SK-N-MC (cell line): ENCODE results near the gene CABLES2.

Experiments used
- EZH2 ChIP-seq: fragments of 200-600 bp; sonication (generic); IDR thresholded peaks from one replicate; pipeline ENCODE4 v1.6.1; 2017; ENCODE audit warnings: antibody characterized with exemption
- FOXP2 ChIP-seq: optimal IDR thresholded peaks from 2 replicates; pipeline ENCODE3; 2011; ENCODE audit warnings: mild to moderate bottlenecking, moderate library complexity; ENCODE audit not compliant: insufficient read depth; ENCODE audit errors: extremely low read length, control extremely low read depth
- POLR2AphosphoS5 ChIP-seq: IDR thresholded peaks from 2 replicates; pipeline ENCODE4 v1.6.1; 2012; ENCODE audit warnings: mild to moderate bottlenecking, low read depth, low read length, borderline replicate concordance

DNA sequence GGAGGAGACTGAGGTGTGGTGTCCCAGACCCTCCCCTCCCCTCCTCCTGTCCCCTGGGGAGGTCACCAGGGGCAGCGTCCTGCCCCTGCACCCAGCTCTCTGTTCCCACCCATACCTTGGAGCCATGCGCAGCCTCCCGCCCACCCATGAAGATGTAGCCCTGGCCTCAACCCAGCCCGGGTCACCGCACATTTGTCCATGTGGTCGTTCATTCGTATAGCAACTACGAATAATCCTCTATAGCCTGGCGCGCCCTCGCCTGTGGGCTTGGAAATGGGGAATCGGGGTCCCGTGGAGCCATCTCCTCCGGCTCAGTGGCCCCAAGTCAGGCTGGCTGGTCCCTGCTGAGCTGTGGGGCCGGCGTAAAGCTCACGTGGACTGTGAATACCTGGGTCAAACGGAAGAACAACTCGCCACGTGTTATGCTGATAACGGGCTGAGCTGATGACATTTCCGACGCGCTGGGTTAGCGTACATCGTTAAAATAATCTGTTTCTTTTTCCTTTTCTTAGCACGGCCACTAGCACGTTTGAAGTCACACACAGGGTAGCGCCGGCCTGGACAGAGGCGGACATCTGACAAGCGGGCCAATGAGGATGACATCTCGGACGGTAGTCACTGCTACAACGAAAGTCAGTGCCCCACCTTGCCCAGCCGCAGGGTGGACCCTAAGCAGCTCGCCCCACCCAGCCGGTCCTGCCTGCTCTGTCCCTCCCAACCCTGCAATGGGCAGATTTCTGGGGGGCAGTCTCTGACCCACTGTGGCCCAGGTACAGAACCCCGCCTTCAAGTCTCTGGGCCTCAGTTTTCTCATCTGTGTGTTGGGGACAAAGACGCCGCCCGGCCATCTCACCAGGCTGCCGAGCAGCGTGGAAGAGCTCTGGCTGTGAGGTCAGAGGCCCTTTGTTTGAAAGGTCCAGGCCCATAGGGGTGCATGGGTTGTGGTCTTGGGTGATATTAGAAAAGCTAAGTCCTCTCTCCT lies 40.1 kb upstream of the CABLES2 start:
- TF ChIP-seq POLR2AphosphoS5 (no peak), EZH2 (no peak), FOXP2 (no peak)
